IMR-90 (cell line): ENCODE measurements around the gene XRN2. TPM values are rescaled to one million over a fixed set of nuclear protein-coding genes. Genes with fewer than 3 reads are reported as not detected.

Source experiments
- ATAC-seq: fragments of 200-7000 bp; cut with Tn5 transposase; 2 replicates; pipeline ENCODE4 v1.9.1; 2020; ENCODE audit warnings: low read depth, mild to moderate bottlenecking, moderate library complexity
- BruUV-seq: library from RNA; stranded (reverse); fragments of 400-500 nt; replicated peaks from 2 replicates; lab custom pipeline; 2021; lab: Mats Ljungman, UMichigan
- CTCF ChIA-PET: fragments of 300-600 bp; formaldehyde crosslinking; extraction: SDS; loops from one replicate; lab custom pipeline; 2021; ENCODE audit warnings: antibody characterized with exemption; lab: Yijun Ruan, JAX
- POLR2A ChIA-PET: fragments of 300-600 bp; sonication (Branson Sonifier 250); formaldehyde crosslinking; loops from one replicate; lab custom pipeline; 2022; ENCODE audit warnings: antibody characterized with exemption; ENCODE audit not compliant: unreplicated experiment; lab: Charles Lee
- DNase-seq: peaks from one replicate; pipeline ENCODE4 v3.0.0; 2013
- H2AFZ ChIP-seq: replicated peaks from 2 replicates; pipeline ENCODE3; 2013; ENCODE audit warnings: low read length, mild to moderate bottlenecking; ENCODE audit not compliant: poor library complexity
- H2AK5ac ChIP-seq: 2 replicates; pipeline ENCODE4 v1.6.1; 2013; ENCODE audit warnings: low read depth, low read length, inconsistent platforms
- H2AK9ac ChIP-seq: replicated peaks from 2 replicates; pipeline ENCODE3; 2013; ENCODE audit warnings: mild to moderate bottlenecking, low read depth, low read length, moderate library complexity; ENCODE audit not compliant: poor library complexity
- H2BK120ac ChIP-seq: 2 replicates; pipeline ENCODE4 v1.6.1; 2013; ENCODE audit warnings: low read depth, low read length, inconsistent platforms
- H2BK15ac ChIP-seq: 3 replicates; pipeline ENCODE4 v1.6.1; 2013; ENCODE audit warnings: low read depth, low read length, inconsistent platforms
- H2BK20ac ChIP-seq: 2 replicates; pipeline ENCODE4 v1.6.1; 2013; ENCODE audit warnings: low read depth, mild to moderate bottlenecking, inconsistent platforms, low read length, moderate library complexity
- H2BK5ac ChIP-seq: 2 replicates; pipeline ENCODE4 v1.6.1; 2013; ENCODE audit warnings: mild to moderate bottlenecking, low read depth, low read length, inconsistent platforms; ENCODE audit not compliant: poor library complexity, severe bottlenecking
- H3K14ac ChIP-seq: replicated peaks from 2 replicates; pipeline ENCODE4 v1.6.1; 2013; ENCODE audit warnings: low read depth, low read length, inconsistent platforms
- H3K18ac ChIP-seq: 2 replicates; pipeline ENCODE4 v1.6.1; 2013; ENCODE audit warnings: low read depth, low read length, control low read depth
- H3K23ac ChIP-seq: 2 replicates; pipeline ENCODE4 v1.6.1; 2013; ENCODE audit warnings: low read depth, low read length, inconsistent platforms
- H3K27ac ChIP-seq: 2 replicates; pipeline ENCODE4 v1.5.1; 2013; ENCODE audit warnings: mild to moderate bottlenecking, control low read depth, low read length; ENCODE audit not compliant: insufficient read depth
- H3K27me3 ChIP-seq: 2 replicates; pipeline ENCODE4 v1.6.1; 2013; ENCODE audit warnings: low read length; ENCODE audit not compliant: control insufficient read depth, insufficient read depth
- H3K36me3 ChIP-seq: 2 replicates; pipeline ENCODE4 v1.6.1; 2013; ENCODE audit warnings: low read length, mixed read lengths; ENCODE audit not compliant: control insufficient read depth, insufficient read depth
- H3K4ac ChIP-seq: 2 replicates; pipeline ENCODE4 v1.6.1; 2013; ENCODE audit warnings: low read depth, low read length, inconsistent platforms
- H3K4me1 ChIP-seq: 2 replicates; pipeline ENCODE4 v1.6.1; 2013; ENCODE audit warnings: low read length, mixed read lengths; ENCODE audit not compliant: control insufficient read depth, insufficient read depth
- H3K4me2 ChIP-seq: 2 replicates; pipeline ENCODE4 v1.6.1; 2013; ENCODE audit warnings: low read depth, mild to moderate bottlenecking, control low read depth, low read length, moderate library complexity
- H3K4me3 ChIP-seq: 2 replicates; pipeline ENCODE4 v1.5.1; 2013; ENCODE audit warnings: low read depth, mild to moderate bottlenecking, control low read depth, low read length, moderate library complexity; ENCODE audit not compliant: insufficient read depth
- H3K56ac ChIP-seq: 2 replicates; pipeline ENCODE4 v1.6.1; 2013; ENCODE audit warnings: low read length, inconsistent platforms; ENCODE audit not compliant: insufficient read depth; ENCODE audit errors: extremely low read depth
- H3K79me1 ChIP-seq, 2 experiments: 2 replicates each; pipeline ENCODE4 v1.6.1; 2013; ENCODE audit warnings: low read length in 2 of 2, inconsistent platforms in 1 of 2, low read depth in 1 of 2
- H3K9ac ChIP-seq: 2 replicates; pipeline ENCODE4 v1.6.1; 2013; ENCODE audit warnings: low read depth, low read length, control low read depth
- H3K9me1 ChIP-seq: 2 replicates; pipeline ENCODE4 v1.6.1; 2013; ENCODE audit warnings: low read length, inconsistent platforms; ENCODE audit not compliant: insufficient read depth
- H3K9me3 ChIP-seq: 2 replicates; pipeline ENCODE4 v1.6.1; 2013; ENCODE audit warnings: low read length; ENCODE audit not compliant: control insufficient read depth, insufficient read depth
- H4K20me1 ChIP-seq: 2 replicates; pipeline ENCODE4 v1.6.1; 2013; ENCODE audit warnings: low read length, inconsistent platforms; ENCODE audit not compliant: insufficient read depth
- H4K5ac ChIP-seq: 2 replicates; pipeline ENCODE4 v1.6.1; 2013; ENCODE audit warnings: mild to moderate bottlenecking, low read depth, low read length, control low read depth
- H4K8ac ChIP-seq, 2 experiments: 2 replicates each; pipeline ENCODE4 v1.6.1; 2013; ENCODE audit warnings: low read depth in 2 of 2, low read length in 2 of 2, control low read depth in 1 of 2, inconsistent platforms in 1 of 2
- H4K91ac ChIP-seq: 2 replicates; pipeline ENCODE4 v1.6.1; 2013; ENCODE audit warnings: low read depth, low read length, inconsistent platforms; ENCODE audit not compliant: insufficient read depth
- BHLHE40 ChIP-seq: fragments of 150-350 bp; IDR thresholded peaks from 2 replicates; pipeline ENCODE4 v1.6.1; 2016; ENCODE audit warnings: mild to moderate bottlenecking, low read depth, low read length
- CEBPB ChIP-seq: IDR thresholded peaks from 2 replicates; pipeline ENCODE4 v1.6.1; 2012; ENCODE audit warnings: low read depth, low read length, improper control_type of control experiment
- CHD1 ChIP-seq: IDR thresholded peaks from 2 replicates; pipeline ENCODE4 v1.6.1; 2012; ENCODE audit warnings: low read depth, low read length, improper control_type of control experiment
- ELK1 ChIP-seq: fragments of 150-350 bp; IDR thresholded peaks from 2 replicates; pipeline ENCODE4 v1.6.1; 2016; ENCODE audit warnings: low read depth, mild to moderate bottlenecking, low read length, moderate library complexity, borderline replicate concordance
- FOS ChIP-seq: fragments of 150-350 bp; IDR thresholded peaks from 2 replicates; pipeline ENCODE4 v1.6.1; 2016; ENCODE audit warnings: low read depth, low read length
- MAFK ChIP-seq: IDR thresholded peaks from 2 replicates; pipeline ENCODE4 v1.6.1; 2012; ENCODE audit warnings: low read depth, low read length, improper control_type of control experiment
- MAZ ChIP-seq: IDR thresholded peaks from 2 replicates; pipeline ENCODE4 v1.6.1; 2012; ENCODE audit warnings: low read depth, mild to moderate bottlenecking, low read length, improper control_type of control experiment, moderate library complexity, borderline replicate concordance
- MXI1 ChIP-seq: IDR thresholded peaks from 2 replicates; pipeline ENCODE4 v1.6.1; 2012; ENCODE audit warnings: low read depth, mild to moderate bottlenecking, low read length, moderate library complexity, borderline replicate concordance
- NFE2L2 ChIP-seq: fragments of 150-350 bp; IDR thresholded peaks from 2 replicates; pipeline ENCODE4 v1.6.1; 2016; ENCODE audit warnings: low read depth, mild to moderate bottlenecking, low read length
- POLR2A ChIP-seq: IDR thresholded peaks from 2 replicates; pipeline ENCODE4 v1.6.1; 2012; ENCODE audit warnings: mild to moderate bottlenecking, low read depth, low read length
- RAD21 ChIP-seq: IDR thresholded peaks from 2 replicates; pipeline ENCODE4 v1.6.1; 2012; ENCODE audit warnings: low read length, improper control_type of control experiment
- RCOR1 ChIP-seq: IDR thresholded peaks from 2 replicates; pipeline ENCODE4 v1.6.1; 2012; ENCODE audit warnings: mild to moderate bottlenecking, low read length, improper control_type of control experiment; ENCODE audit not compliant: insufficient replicate concordance
- RFX5 ChIP-seq: IDR thresholded peaks from 2 replicates; pipeline ENCODE4 v1.8.0; 2012; ENCODE audit warnings: low read depth, mild to moderate bottlenecking, low read length, moderate library complexity
- SMC3 ChIP-seq: fragments of 150-350 bp; IDR thresholded peaks from 2 replicates; pipeline ENCODE4 v1.6.1; 2016; ENCODE audit warnings: low read depth, mild to moderate bottlenecking, antibody characterized with exemption, low read length, moderate library complexity
- USF2 ChIP-seq: fragments of 150-350 bp; IDR thresholded peaks from 2 replicates; pipeline ENCODE4 v1.6.1; 2017; ENCODE audit warnings: mild to moderate bottlenecking, antibody characterized with exemption, low read length, low read depth
- WGBS, 2 experiments: methylation state at CpG; one replicate each; pipeline versions ENCODE4 v1.1.5 to v1.1.7; 2013; ENCODE audit warnings: missing lambda C conversion rate in 2 of 2; ENCODE audit not compliant: insufficient read length in 1 of 2; ENCODE audit errors: extremely low coverage in 2 of 2; 5-methylcytosine and 5-hydroxymethylcytosine counted together
- dilution Hi-C: fragments of 300-500 bp; cut with HindIII; formaldehyde crosslinking; loops from one replicate; pipeline ENCODE4 v1.14.3; 2018; ENCODE audit warnings: low sequenced_read_pairs; ENCODE audit not compliant: unreplicated experiment
- in situ Hi-C: fragments of 300-500 bp; cut with MboI; formaldehyde crosslinking; loops from 3 replicates; pipeline ENCODE4 v1.14.3; 2019; ENCODE audit warnings: low sequenced_read_pairs, inconsistent platforms, mixed read lengths
- intact Hi-C: fragments of 100-400 bp; cut with micrococcal nuclease; formaldehyde crosslinking; loops from 2 replicates; pipeline ENCODE4 v1.10.0; 2022
- polyA plus RNA-seq, 3 experiments: library from polyadenylated mRNA; depleted of rRNA; stranded (reverse); fragments of >200 nt; gene quantifications; 2 replicates each; pipeline ENCODE4 v1.2.3, GENCODE V29; 2012; ENCODE audit warnings: low replicate concordance in 1 of 3
- total RNA-seq: library from RNA; depleted of rRNA; stranded (reverse); fragments of >200 nt; gene quantifications from 2 replicates; pipeline ENCODE4 v1.2.3, GENCODE V29; 2012
- TF ChIP-seq, protein P1 (sequence below): conservative IDR thresholded peaks from 2 replicates; pipeline ENCODE4 v1.5.1; 2012; ENCODE audit warnings: mild to moderate bottlenecking, low read depth, low read length, improper control_type of control experiment

XRN2 gene
- total and polyA plus RNA-seq, 2 of the 4 experiments (the other 2 are of a cell fraction), result 58.1 to 70.8 TPM

- no peak overlapping the region for H2BK120ac ChIP-seq
- in situ Hi-C loops, result no loop called here
- H3K14ac ChIP-seq, result no peak overlapping the region
- no peak overlapping the region for H2AFZ ChIP-seq
- H3K4ac ChIP-seq, result no peak overlapping the region
- H3K56ac ChIP-seq, result no peak overlapping the region
- H3K9ac ChIP-seq, result no peak overlapping the region
- no peaks in the 10 kb centered on the region for H3K9me3 ChIP-seq
- H3K27me3 ChIP-seq, result 0 out of 2 replicates have a peak, but pooled peaks cover 6% of the 10 kb centered on the region
- H3K9me1 ChIP-seq, result no peaks in the 10 kb centered on the region
- H2BK5ac ChIP-seq, result no peak overlapping the region
- no peaks in the 10 kb centered on the region for H4K20me1 ChIP-seq
- dilution Hi-C loops, result no loop called here
- no peak overlapping the region for H4K5ac ChIP-seq
- ATAC-seq (no peak), DNase-seq (no peak)
- H2BK15ac ChIP-seq, result no peak overlapping the region
- no TSS peak for BruUV-seq
- no peaks in the 10 kb centered on the region for H3K36me3 ChIP-seq
- H2AK9ac ChIP-seq, result peak overlapping the region; percentile 35
- H4K8ac ChIP-seq, result no peak overlapping the region
- ChIA-PET POLR2A (no interaction called here), CTCF (no interaction called here)
- no peak overlapping the region for H3K18ac ChIP-seq
- no peak overlapping the region for H3K23ac ChIP-seq
- no peaks in the 10 kb centered on the region for H3K79me1 ChIP-seq
- no peak overlapping the region for H2AK5ac ChIP-seq
- H2BK20ac ChIP-seq, result no peak overlapping the region
- no peak overlapping the region for H3K27ac ChIP-seq
- intact Hi-C loops, result no loop called here
- no CpG with 5 or more reads among the region's 3 CpGs for WGBS, 2 experiments
- no peak for TF ChIP-seq MAZ
- TF ChIP-seq BHLHE40, result no peak
- TF ChIP-seq SMC3, result no peak
- no peak for TF ChIP-seq USF2
- TF ChIP-seq CHD1, result no peak
- no peak for TF ChIP-seq MAFK
- TF ChIP-seq MXI1, result no peak
- TF ChIP-seq RFX5, result no peak
- TF ChIP-seq FOS, result no peak
- no peak for TF ChIP-seq ELK1
- no peak for TF ChIP-seq POLR2A
- TF ChIP-seq, protein P1, sequence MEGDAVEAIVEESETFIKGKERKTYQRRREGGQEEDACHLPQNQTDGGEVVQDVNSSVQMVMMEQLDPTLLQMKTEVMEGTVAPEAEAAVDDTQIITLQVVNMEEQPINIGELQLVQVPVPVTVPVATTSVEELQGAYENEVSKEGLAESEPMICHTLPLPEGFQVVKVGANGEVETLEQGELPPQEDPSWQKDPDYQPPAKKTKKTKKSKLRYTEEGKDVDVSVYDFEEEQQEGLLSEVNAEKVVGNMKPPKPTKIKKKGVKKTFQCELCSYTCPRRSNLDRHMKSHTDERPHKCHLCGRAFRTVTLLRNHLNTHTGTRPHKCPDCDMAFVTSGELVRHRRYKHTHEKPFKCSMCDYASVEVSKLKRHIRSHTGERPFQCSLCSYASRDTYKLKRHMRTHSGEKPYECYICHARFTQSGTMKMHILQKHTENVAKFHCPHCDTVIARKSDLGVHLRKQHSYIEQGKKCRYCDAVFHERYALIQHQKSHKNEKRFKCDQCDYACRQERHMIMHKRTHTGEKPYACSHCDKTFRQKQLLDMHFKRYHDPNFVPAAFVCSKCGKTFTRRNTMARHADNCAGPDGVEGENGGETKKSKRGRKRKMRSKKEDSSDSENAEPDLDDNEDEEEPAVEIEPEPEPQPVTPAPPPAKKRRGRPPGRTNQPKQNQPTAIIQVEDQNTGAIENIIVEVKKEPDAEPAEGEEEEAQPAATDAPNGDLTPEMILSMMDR, result no peak
- TF ChIP-seq RCOR1, result no peak
- TF ChIP-seq CEBPB, result no peak
- no peak for TF ChIP-seq NFE2L2
- TF ChIP-seq RAD21, result no peak
- no peak overlapping the region for H3K4me2 ChIP-seq
- no peaks in the 10 kb centered on the region for H3K4me1 ChIP-seq
- no peak overlapping the region for H4K91ac ChIP-seq
- no peak overlapping the region for H3K4me3 ChIP-seq
These were observed 22.6 kb upstream of the XRN2 start for GRCh38 chr20:21280522-21281016.
